ENCODE results near the gene SNAP29.

SNAP29 gene

GRCh38 chr22:20811171-20811570 is 47.6 kb upstream of the SNAP29 start (continued):
- no peak for TF ChIP-seq POU6F1 (CRISPR knock-in tag; IDR thresholded peaks at IDR 0.05; ENCODE audit: borderline replicate concordance, low read depth)

GRCh38 chr22:20811971-20812660 is 46.7 kb upstream of the SNAP29 start:
- no peak for ATAC-seq
- no peak for TF ChIP-seq TSHZ2 (CRISPR knock-in tag; IDR thresholded peaks at IDR 0.05)
- TF ChIP-seq CREB5 (CRISPR knock-in tag; IDR thresholded peaks at IDR 0.05; ENCODE audit: low read depth) = no peak
- TF ChIP-seq BACH2 (CRISPR knock-in tag; IDR thresholded peaks at IDR 0.05; ENCODE audit: borderline replicate concordance) = no peak
- no peak for TF ChIP-seq ISL1 (CRISPR knock-in tag; IDR thresholded peaks at IDR 0.05)
- no peak for TF ChIP-seq TCF4 (CRISPR knock-in tag; IDR thresholded peaks at IDR 0.05; ENCODE audit: borderline replicate concordance)
- no peak for TF ChIP-seq ZNF8 (CRISPR knock-in tag; IDR thresholded peaks at IDR 0.05)
- TF ChIP-seq ZC3H10 (CRISPR knock-in tag; IDR thresholded peaks at IDR 0.05) = no peak
- no peak for TF ChIP-seq OSR1 (CRISPR knock-in tag; IDR thresholded peaks at IDR 0.05)
- no peak for TF ChIP-seq SNAI2 (CRISPR knock-in tag; IDR thresholded peaks at IDR 0.05)

GRCh38 chr22:20813056-20813455 is 45.8 kb upstream of the SNAP29 start:
- TF ChIP-seq CSDC2 (CRISPR knock-in tag; IDR thresholded peaks at IDR 0.05) (no peak), ZNF565 (CRISPR knock-in tag; conservative IDR thresholded peaks at IDR 0.05; ENCODE audit: low read depth) (no peak), ISL1 (CRISPR knock-in tag; IDR thresholded peaks at IDR 0.05) (no peak)
- no peak for ATAC-seq

- TF ChIP-seq POU6F1 (CRISPR knock-in tag; IDR thresholded peaks at IDR 0.05; ENCODE audit: borderline replicate concordance, low read depth) (no peak), ZFP30 (CRISPR knock-in tag; IDR thresholded peaks at IDR 0.05) (no peak), BACH2 (CRISPR knock-in tag; IDR thresholded peaks at IDR 0.05; ENCODE audit: borderline replicate concordance) (no peak), CSRNP3 (CRISPR knock-in tag; IDR thresholded peaks at IDR 0.05) (no peak), ARNTL (CRISPR knock-in tag; IDR thresholded peaks at IDR 0.05; ENCODE audit: borderline replicate concordance, low read depth) (no peak), TOX (CRISPR knock-in tag; IDR thresholded peaks at IDR 0.05; ENCODE audit: borderline replicate concordance) (no peak), ZNF565 (CRISPR knock-in tag; conservative IDR thresholded peaks at IDR 0.05; ENCODE audit: low read depth) (no peak), CREB5 (CRISPR knock-in tag; IDR thresholded peaks at IDR 0.05; ENCODE audit: low read depth) (no peak), OSR1 (CRISPR knock-in tag; IDR thresholded peaks at IDR 0.05) (no peak), ZNF8 (CRISPR knock-in tag; IDR thresholded peaks at IDR 0.05) (no peak), CSDC2 (CRISPR knock-in tag; IDR thresholded peaks at IDR 0.05) (no peak), ISL1 (CRISPR knock-in tag; IDR thresholded peaks at IDR 0.05) (no peak), GLIS3 (CRISPR knock-in tag; IDR thresholded peaks at IDR 0.05) (no peak), ZNF70 (CRISPR knock-in tag; IDR thresholded peaks at IDR 0.05) (no peak), ZC3H10 (CRISPR knock-in tag; IDR thresholded peaks at IDR 0.05) (no peak), PPARA (CRISPR knock-in tag; IDR thresholded peaks at IDR 0.05; ENCODE audit: borderline replicate concordance) (no peak), RARB (CRISPR knock-in tag; IDR thresholded peaks at IDR 0.05) (no peak), PATZ1 (CRISPR knock-in tag; IDR thresholded peaks at IDR 0.05; ENCODE audit: borderline replicate concordance) (no peak), TCF4 (CRISPR knock-in tag; IDR thresholded peaks at IDR 0.05; ENCODE audit: borderline replicate concordance) (no peak)
- no peak for ATAC-seq
Measured at GRCh38 chr22:20814221-20814808, 44.5 kb upstream of the SNAP29 start.
